Tibial artery (tissue), 4 donors: ENCODE results near the gene NR2F1-AS1.

Experiments used
- DNase-seq, 2 donors: peaks; one replicate each; pipeline ENCODE4 v3.0.0-alpha.2; 2019
- H3K27ac ChIP-seq, 2 donors: fragments of 200-600 bp; sonication (generic) in 1 of 2; 1 replicate in 1 of 2; 2 replicates in 1 of 2; pipeline ENCODE4 v1.5.1; 2018 to 2019; ENCODE audit warnings: mild to moderate bottlenecking in 1 of 2
- H3K27me3 ChIP-seq, 2 donors: fragments of 200-600 bp; sonication (generic) in 1 of 2; one replicate each; pipeline versions ENCODE4 v1.5.1 to v1.6.0; 2016 to 2019
- H3K36me3 ChIP-seq, 3 donors: fragments of 200-600 bp; sonication (generic) in 2 of 3; one replicate each; pipeline ENCODE4 v1.5.1; 2016 to 2019; ENCODE audit warnings: mild to moderate bottlenecking in 2 of 3
- H3K4me1 ChIP-seq, 4 donors: fragments of 200-600 bp; sonication (generic) in 2 of 4; 1 replicate in 3 of 4; 2 replicates in 1 of 4; pipeline ENCODE4 v1.5.1; 2016 to 2019
- H3K4me3 ChIP-seq, 2 donors: fragments of 200-600 bp; sonication (generic) in 1 of 2; 1 replicate in 1 of 2; 2 replicates in 1 of 2; pipeline ENCODE4 v1.5.1; 2018 to 2019; ENCODE audit warnings: mild to moderate bottlenecking in 2 of 2
- H3K9me3 ChIP-seq, 3 donors: fragments of 200-600 bp; sonication (generic) in 1 of 3; one replicate each; pipeline ENCODE4 v1.5.1; 2016 to 2019
- intact Hi-C: fragments of 100-400 bp; cut with DNase I; formaldehyde crosslinking; loops from one replicate; pipeline ENCODE4 v1.15.0; 2023; ENCODE audit warnings: low total_unique reads
- TF ChIP-seq, protein P1 (sequence below), 2 experiments: fragments of 200-600 bp in 1 of 2; fragments of 450-650 bp in 1 of 2; IDR thresholded peaks; one replicate each; pipeline ENCODE4 v1.5.1; 2017 to 2019; ENCODE audit warnings: antibody characterized with exemption in 2 of 2, mild to moderate bottlenecking in 1 of 2, moderate library complexity in 1 of 2

Gene NR2F1-AS1

DNA sequence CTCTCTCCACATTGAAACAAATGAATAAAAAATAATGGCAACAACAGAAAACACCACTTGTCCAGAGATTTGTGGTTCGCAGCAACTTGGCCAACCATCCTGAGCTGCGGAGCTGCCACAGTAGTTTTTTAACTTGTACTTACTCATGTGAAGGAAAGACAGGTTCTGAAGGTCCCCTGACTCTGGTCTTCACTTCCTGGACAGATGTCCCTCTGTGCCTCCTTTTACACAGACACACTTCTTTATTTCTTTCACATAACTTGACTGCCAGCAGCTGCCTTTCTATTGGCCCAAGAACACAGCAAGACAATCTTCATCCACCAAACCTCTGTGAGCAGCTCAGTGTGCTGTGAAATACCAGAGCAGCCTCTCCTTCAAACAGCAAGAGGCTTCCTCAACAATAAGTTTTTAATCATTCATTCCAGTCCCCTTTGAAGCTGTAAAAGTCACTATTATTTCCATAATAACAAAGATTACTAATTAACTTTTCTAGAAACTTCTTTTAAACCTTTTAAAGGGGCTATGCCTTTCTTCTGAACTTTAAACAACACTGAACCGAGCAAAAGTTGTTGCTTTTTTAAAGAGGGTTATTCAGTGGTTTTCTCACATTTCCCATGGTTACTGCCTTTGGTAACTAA, 198.7 kb downstream of the NR2F1-AS1 start:
- Histone ChIP-seq H3K27me3 (no peaks in the 10 kb centered on the region), H3K4me3 (no peak overlapping the region), H3K4me1 (no peaks in the 10 kb centered on the region), H3K27ac (no peak overlapping the region), H3K9me3 (no peaks in the 10 kb centered on the region), H3K36me3 (no peaks in the 10 kb centered on the region)
- no peak for DNase-seq
- TF ChIP-seq, protein P1, sequence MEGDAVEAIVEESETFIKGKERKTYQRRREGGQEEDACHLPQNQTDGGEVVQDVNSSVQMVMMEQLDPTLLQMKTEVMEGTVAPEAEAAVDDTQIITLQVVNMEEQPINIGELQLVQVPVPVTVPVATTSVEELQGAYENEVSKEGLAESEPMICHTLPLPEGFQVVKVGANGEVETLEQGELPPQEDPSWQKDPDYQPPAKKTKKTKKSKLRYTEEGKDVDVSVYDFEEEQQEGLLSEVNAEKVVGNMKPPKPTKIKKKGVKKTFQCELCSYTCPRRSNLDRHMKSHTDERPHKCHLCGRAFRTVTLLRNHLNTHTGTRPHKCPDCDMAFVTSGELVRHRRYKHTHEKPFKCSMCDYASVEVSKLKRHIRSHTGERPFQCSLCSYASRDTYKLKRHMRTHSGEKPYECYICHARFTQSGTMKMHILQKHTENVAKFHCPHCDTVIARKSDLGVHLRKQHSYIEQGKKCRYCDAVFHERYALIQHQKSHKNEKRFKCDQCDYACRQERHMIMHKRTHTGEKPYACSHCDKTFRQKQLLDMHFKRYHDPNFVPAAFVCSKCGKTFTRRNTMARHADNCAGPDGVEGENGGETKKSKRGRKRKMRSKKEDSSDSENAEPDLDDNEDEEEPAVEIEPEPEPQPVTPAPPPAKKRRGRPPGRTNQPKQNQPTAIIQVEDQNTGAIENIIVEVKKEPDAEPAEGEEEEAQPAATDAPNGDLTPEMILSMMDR (IDR thresholded peaks at IDR 0.05): no peak
- intact Hi-C loops: no loop called here

DNA sequence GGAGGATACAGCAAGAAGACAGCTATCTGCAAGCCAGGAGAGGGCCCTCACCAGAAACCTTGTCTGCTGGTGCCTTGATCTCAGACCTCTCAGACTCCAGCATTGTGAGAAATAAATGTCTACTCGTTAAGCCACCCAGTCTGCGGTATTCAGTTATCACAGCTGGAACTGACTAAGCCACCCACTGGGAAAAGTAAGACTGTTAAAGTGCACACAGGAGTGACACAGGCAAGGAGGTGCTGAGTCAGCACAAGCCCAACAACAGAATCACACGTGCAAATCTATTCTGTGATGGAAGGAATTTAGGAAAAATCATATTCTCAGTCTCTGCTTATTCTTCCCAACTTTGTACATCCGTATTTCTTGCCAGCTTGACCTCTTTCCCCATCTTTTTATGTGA, 200.0 kb downstream of the NR2F1-AS1 start:
- intact Hi-C loops: no loop called here
- Histone ChIP-seq H3K36me3 (no peaks in the 10 kb centered on the region), H3K27me3 (no peaks in the 10 kb centered on the region), H3K4me1 (no peaks in the 10 kb centered on the region), H3K4me3 (no peak overlapping the region), H3K27ac (no peak overlapping the region), H3K9me3 (no peaks in the 10 kb centered on the region)
- no peak for DNase-seq
- TF ChIP-seq, protein P1 (IDR thresholded peaks at IDR 0.05): no peak

DNA sequence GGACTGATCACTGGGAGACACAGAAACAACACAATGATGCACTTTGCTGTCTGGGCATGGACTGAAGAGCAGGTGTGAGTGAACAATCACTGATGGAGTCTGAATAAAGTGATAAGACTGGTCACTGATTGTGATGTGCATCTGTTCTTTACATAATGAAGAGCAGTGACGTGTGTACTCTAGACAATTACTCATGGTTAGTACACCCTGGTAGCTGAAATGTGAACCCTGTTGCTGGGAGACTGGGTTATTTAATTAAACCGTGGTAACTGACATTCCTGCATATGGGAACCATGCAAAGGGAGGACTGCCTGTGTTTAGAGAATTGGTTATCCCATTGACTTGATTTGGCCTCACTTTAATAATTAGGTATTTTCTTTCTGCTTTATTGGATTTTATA, 202.9 kb downstream of the NR2F1-AS1 start:
- intact Hi-C loops: no loop called here
- Histone ChIP-seq H3K27ac (no peak overlapping the region), H3K36me3 (no peaks in the 10 kb centered on the region), H3K4me3 (no peak overlapping the region), H3K27me3 (no peaks in the 10 kb centered on the region), H3K4me1 (no peaks in the 10 kb centered on the region), H3K9me3 (no peaks in the 10 kb centered on the region)
- TF ChIP-seq, protein P1 (IDR thresholded peaks at IDR 0.05): no peak
- DNase-seq: no peak

DNA sequence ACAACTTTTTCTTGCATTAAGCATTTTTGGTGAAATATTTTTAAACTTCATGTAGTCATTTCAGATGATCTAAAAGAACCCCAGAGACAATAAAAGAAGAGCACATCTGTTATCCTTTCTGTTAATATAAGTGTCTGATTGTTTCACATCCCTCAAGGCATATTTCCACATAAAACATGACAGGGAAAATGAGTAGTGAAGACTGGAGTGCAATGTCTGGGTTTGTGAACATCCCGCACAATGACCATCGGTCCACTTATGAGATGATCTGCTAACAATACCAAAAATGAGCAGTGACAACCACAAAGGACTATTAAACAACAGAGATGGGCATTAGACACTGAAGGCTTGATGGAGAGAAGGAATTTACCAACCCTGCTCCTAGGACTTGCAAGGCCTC, 209.1 kb downstream of the NR2F1-AS1 start:
- TF ChIP-seq, protein P1 (IDR thresholded peaks at IDR 0.05): no peak
- Histone ChIP-seq H3K36me3 (no peaks in the 10 kb centered on the region), H3K27me3 (no peaks in the 10 kb centered on the region), H3K4me1 (no peaks in the 10 kb centered on the region), H3K27ac (no peak overlapping the region), H3K9me3 (no peaks in the 10 kb centered on the region), H3K4me3 (no peak overlapping the region)
- intact Hi-C loops: no loop called here
- DNase-seq: no peak

DNA sequence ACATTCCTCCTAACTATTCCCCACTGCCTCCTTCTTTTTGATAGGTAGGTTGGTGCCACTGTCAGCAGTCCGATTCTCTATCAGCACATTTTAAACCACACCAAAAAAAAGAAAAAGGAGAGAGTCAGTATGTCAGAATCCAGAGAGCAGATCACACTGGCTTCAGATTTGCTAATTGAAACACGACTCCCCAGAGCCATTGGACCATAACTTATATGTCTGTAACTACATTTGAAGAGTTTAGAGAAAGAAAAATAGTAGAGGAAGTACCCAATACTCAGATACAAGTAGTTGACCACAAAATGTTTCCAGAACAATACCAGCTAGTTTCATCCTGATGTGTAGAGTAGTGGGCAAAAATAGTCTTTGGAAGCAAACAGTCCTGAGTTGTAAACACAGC, 216.6 kb downstream of the NR2F1-AS1 start:
- Histone ChIP-seq H3K27me3 (no peaks in the 10 kb centered on the region), H3K4me1 (peaks cover 0 to 6% (median 0%) of the 10 kb centered on the region in 4 donors), H3K9me3 (no peaks in the 10 kb centered on the region), H3K27ac (no peak overlapping the region), H3K4me3 (no peak overlapping the region), H3K36me3 (no peaks in the 10 kb centered on the region)
- DNase-seq: no peak
- intact Hi-C loops: no loop called here
- TF ChIP-seq, protein P1 (IDR thresholded peaks at IDR 0.05): no peak
